Measurements from ENCODE around the gene MAPKAP1. TPM values are rescaled to one million over a fixed set of nuclear protein-coding genes. Genes with fewer than 3 reads are reported as not detected.

MAPKAP1 gene
- total and polyA plus RNA-seq, 8 donors: 49.5 to 89.5 (median 56.2) TPM

DNA sequence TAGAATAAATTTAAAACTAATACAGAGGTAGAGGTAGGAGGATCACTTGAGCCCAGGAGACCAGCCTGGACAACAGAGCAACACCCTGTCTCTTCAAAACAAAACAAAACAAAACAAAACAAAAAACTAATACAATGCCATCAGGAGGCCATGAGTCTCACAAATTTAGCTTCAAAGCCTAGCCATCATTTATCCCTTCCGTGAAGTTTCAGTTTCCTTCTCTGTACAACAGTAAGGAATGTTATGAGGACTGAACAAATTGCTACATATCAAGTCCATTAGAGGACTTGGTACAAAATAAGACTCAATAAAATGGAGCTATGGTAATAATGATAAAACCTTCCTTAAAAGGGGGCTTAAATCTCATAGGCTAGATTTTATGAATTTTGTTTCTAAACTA, 60.8 kb downstream of the MAPKAP1 start:
- Histone ChIP-seq H3K9me3 (no peaks in the 10 kb centered on the region), H3K4me3 (no peak overlapping the region), H3K36me3 (no peaks in the 10 kb centered on the region), H3K4me1 (peaks cover 3 to 58% of the 10 kb centered on the region in 2 donors), H3K27ac (peak overlapping the region; percentile 45 to 68), H3K27me3 (no peaks in the 10 kb centered on the region)
- no peak for DNase-seq
- TF ChIP-seq, protein P1, sequence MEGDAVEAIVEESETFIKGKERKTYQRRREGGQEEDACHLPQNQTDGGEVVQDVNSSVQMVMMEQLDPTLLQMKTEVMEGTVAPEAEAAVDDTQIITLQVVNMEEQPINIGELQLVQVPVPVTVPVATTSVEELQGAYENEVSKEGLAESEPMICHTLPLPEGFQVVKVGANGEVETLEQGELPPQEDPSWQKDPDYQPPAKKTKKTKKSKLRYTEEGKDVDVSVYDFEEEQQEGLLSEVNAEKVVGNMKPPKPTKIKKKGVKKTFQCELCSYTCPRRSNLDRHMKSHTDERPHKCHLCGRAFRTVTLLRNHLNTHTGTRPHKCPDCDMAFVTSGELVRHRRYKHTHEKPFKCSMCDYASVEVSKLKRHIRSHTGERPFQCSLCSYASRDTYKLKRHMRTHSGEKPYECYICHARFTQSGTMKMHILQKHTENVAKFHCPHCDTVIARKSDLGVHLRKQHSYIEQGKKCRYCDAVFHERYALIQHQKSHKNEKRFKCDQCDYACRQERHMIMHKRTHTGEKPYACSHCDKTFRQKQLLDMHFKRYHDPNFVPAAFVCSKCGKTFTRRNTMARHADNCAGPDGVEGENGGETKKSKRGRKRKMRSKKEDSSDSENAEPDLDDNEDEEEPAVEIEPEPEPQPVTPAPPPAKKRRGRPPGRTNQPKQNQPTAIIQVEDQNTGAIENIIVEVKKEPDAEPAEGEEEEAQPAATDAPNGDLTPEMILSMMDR (IDR thresholded peaks at IDR 0.05): no peak
- ATAC-seq: no peak
- intact Hi-C loops (cut with DNase I): no loop called here

- no peaks in the 10 kb centered on the region for H3K36me3 ChIP-seq
- TF ChIP-seq, protein P1 (IDR thresholded peaks at IDR 0.05): no peak
- H3K4me3 ChIP-seq: no peak overlapping the region
- DNase-seq (no peak), ATAC-seq (no peak)
- no peaks in the 10 kb centered on the region for H3K27me3 ChIP-seq
- intact Hi-C loops (cut with DNase I): no loop called here
- no peaks in the 10 kb centered on the region for H3K9me3 ChIP-seq
- peaks cover 3 to 46% of the 10 kb centered on the region in 2 donors for H3K4me1 ChIP-seq
- H3K27ac ChIP-seq: no peak overlapping the region
Observed at GRCh38 chr9:125644819-125645507, 62.0 kb downstream of the MAPKAP1 start.

DNA sequence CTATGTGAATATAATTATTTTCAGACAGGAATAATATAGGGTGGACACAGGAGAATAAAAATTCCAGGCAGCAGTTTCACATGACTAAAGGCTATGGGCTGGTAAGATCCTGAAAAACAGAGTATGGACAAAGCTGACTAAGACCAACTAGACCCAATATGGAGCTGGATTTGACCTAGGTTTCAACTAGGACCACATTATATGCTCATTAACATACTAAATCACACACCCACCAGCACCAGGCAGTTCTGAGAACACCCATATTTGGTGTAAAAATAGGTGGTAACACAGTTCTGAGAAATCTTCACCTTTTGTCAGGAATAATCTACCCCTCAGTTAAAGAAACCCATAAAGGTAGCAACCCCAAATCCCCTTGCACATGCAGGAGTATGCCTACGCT, 64.7 kb downstream of the MAPKAP1 start:
- intact Hi-C loops (cut with DNase I): no loop called here
- H3K36me3 ChIP-seq: no peaks in the 10 kb centered on the region

GRCh38 chr9:125639057-125639456, 68.0 kb downstream of the MAPKAP1 start:
- intact Hi-C loops (cut with DNase I): loop anchor here in 1 of 2 donors (10.0 kb wide), 1 partner anchor 224 kb away; no protein-coding TSS in a partner anchor

More for the DNA sequence above, 64.7 kb downstream of the MAPKAP1 start:
- peaks cover 3 to 30% of the 10 kb centered on the region in 2 donors for H3K4me1 ChIP-seq
- ATAC-seq (no peak), DNase-seq (no peak)
- TF ChIP-seq, protein P1 (IDR thresholded peaks at IDR 0.05): no peak
- H3K4me3 ChIP-seq: no peak overlapping the region
- H3K27ac ChIP-seq: no peak overlapping the region
- no peaks in the 10 kb centered on the region for H3K9me3 ChIP-seq
- H3K27me3 ChIP-seq: no peaks in the 10 kb centered on the region

More at GRCh38 chr9:125639057-125639456, 68.0 kb downstream of the MAPKAP1 start:
- ATAC-seq (peak; percentile 64), DNase-seq (no peak)
- TF ChIP-seq, protein P1 (IDR thresholded peaks at IDR 0.05): no peak
- H3K9me3 ChIP-seq: no peaks in the 10 kb centered on the region
- H3K4me3 ChIP-seq: no peak overlapping the region
- peaks cover 5 to 16% of the 10 kb centered on the region in 2 donors for H3K4me1 ChIP-seq
- no peak overlapping the region for H3K27ac ChIP-seq
- H3K27me3 ChIP-seq: no peaks in the 10 kb centered on the region
- no peaks in the 10 kb centered on the region for H3K36me3 ChIP-seq
